Nucleus accumbens (tissue), 56 donors: ENCODE results near the gene SLC19A1.
"Not testable (repeated sequence)": the region's sequence is repeated elsewhere in the genome, so short reads cannot be mapped to it uniquely, and the experiment has no call there.

ENCODE experiments used
- DNase-seq, 56 donors: peaks; one replicate each; lab custom pipeline; 2025; lab: John Stamatoyannopoulos, UW

SLC19A1 gene

DNA sequence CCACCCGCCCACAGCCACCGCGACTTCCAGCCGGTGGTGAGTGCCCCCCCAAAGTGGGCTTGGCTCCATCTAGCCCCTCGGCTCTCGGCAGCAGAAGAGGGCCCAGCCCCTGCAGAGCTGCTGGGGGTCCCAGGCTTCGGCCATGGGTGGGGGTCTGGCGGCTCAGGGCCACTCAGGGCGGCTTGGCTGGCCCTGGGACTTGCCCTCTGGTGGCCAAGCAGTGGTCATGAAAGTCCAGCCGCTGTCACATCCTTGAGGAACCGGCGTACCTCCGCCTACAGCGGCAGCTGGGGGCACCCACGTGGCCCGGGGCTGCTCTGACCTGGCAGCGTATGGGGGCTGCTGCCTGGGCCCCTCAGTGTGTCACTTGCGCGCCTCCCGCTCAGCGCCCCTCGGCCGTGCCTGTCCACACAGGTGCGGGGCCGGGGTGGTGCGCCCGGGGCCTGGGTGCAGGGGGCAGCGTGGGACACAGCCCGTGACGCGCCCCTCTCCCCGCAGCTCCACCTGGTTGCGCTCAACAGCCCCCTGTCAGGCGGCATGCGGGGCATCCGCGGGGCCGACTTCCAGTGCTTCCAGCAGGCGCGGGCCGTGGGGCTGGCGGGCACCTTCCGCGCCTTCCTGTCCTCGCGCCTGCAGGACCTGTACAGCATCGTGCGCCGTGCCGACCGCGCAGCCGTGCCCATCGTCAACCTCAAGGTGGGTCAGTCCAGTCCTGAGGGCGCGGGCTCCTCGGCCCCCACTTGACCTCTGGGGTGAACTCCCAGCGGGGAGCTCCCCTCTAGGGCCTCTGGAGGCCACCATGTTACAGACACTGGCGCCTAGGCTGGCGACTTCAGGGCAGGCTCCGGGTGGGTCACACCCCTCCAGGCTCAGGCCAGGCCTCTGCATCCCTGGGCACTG lies 32.4 kb downstream of the SLC19A1 start:
- no peak for DNase-seq

DNA sequence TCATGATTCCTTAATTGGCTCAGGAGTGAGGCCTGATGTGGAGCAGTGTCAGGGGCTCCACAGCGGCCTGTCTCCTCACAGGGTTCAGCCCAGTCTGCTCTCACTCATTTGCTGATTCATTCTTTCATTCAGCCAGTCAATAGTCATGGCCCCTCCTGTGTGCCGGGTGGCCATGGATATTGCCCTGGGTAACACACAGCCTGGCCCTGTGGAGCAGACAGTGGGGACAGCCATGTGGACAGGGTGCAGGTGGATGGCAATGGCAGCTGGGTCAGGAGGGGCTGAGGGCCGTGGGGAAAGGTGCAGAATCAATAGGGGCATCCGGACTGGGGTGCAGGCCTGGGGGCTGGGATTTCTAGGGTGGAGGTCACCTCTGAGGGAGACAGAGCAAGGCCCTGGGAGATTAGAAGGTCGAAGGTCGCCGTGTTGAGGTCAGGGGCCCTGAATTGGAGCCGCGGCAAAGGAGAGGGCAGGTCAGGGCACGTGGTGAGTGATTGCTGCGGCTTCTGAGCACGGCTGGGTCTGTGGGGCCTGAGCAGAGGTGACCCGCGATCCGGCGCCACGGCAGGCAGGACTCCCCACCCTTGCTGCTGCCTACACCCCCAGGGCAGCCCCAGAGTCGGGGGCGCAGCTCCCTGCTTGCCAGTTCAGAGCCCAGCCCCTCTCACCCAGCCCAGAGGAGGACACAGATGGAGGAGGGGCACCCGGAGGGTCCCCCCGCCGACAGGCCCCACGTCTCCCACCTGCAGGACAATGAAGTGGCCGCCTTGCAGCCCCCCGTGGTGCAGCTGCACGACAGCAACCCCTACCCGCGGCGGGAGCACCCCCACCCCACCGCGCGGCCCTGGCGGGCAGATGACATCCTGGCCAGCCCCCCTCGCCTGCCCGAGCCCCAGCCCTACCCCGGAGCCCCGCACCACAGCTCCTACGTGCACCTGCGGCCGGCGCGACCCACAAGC lies 33.4 kb downstream of the SLC19A1 start:
- DNase-seq, result no peak

DNA sequence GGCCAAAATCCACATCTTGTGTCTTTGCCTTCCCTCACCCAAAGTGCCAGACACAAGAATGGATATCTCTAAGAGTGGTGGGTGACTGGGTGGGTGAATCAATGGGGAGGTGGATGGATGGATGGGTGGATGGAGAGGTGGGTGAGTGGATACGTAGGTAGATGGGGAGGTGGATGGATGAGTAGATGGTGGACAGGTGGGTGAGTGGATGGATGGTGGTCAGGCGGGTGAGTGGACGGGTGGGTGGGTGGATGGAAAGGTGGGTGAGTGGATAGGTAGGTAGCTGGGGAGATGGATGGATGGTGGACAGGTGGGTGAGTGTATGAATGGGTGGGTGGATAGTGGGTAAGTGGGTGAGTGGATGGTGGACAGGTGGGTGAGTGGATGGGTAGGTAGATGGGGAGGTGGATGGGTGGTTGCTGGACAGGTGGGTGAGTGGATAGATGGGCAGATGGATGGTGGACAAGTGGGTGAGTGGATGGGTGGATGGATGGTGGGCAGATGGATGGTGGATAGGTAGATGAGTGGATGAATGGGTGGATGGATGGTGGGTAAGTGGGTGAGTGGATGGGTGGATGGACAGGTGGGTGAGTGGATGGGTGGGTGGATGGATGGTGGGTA lies 34.2 kb downstream of the SLC19A1 start:
- DNase-seq, result no peak

DNA sequence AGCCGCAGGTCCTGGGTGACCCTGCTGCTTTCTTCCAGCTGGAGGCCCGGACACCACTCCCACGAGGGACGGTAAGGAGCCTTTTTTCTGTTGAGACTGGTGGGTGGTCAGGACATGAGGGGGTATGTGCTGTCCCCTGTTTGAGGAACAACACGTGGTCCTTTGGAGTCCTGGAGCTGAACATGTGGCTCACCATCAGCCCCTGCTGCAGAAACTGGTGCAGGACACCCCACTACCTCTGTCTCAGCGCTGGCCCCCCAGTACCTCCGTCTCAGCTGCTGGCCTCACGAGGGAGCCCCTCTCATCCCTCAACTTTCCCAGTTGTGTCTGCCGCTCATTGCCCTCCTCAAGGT lies 34.7 kb downstream of the SLC19A1 start:
- DNase-seq, result no peak

DNA sequence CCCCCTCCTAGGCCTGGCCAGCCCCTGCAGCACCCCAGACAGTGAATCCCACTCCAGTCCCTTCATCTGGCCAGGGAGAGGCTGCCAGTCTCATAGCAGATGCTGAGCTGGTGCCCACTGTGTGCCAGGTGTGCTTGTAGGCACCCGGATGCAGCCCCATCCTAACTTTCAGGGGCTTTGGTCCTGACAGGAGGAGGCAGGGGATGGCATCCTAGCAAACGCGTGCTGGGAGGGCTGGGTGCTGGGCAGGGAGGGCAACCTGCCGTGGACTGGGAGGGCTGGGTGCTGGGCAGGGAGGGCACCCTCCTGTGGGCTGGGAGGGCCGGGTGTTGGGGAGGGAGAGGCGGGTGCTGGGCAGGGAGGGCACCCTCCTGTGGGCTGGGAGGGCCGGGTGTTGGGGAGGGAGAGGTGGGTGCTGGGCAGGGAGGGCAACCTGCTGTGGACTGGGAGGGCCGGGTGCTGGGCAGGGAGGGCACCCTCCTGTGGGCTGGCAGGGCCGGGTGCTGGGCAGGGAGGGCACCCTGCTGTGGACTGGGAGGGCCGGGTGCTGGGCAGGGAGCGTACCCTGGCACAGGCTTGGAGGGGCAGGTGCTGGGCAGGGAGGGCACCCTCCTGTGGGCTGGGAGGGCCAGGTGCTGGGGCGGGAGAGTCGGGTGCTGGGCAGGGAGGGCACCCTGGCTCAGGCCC lies 35.3 kb downstream of the SLC19A1 start:
- no peak for DNase-seq

DNA sequence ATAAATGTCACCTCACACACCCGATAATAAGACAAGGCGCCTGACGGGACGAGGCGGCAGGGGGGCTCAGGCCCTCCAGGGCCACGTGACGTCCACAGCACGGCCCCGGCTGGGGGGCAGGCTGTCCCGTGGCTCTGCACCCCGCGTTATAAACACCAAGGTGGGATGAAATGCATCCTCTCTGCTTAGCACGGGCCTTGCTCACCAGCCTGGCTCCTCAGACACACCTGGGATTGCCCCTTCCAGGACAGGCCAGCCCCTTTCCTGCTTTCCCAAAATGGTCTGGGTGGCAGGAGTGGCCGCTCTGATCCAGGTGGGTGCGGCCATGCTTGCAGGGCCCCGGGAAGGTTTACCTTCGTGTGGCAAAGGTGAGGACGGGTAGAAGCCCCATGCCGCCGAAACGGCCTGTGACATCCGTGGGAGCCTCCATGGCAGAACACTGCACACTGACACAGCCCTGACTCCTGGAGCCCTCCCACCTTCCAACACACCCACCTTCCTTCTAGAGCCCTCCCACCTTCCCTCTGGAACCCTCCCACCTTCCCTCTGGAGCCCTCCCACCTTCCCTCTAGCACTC lies 35.9 kb downstream of the SLC19A1 start:
- DNase-seq, result no peak

DNA sequence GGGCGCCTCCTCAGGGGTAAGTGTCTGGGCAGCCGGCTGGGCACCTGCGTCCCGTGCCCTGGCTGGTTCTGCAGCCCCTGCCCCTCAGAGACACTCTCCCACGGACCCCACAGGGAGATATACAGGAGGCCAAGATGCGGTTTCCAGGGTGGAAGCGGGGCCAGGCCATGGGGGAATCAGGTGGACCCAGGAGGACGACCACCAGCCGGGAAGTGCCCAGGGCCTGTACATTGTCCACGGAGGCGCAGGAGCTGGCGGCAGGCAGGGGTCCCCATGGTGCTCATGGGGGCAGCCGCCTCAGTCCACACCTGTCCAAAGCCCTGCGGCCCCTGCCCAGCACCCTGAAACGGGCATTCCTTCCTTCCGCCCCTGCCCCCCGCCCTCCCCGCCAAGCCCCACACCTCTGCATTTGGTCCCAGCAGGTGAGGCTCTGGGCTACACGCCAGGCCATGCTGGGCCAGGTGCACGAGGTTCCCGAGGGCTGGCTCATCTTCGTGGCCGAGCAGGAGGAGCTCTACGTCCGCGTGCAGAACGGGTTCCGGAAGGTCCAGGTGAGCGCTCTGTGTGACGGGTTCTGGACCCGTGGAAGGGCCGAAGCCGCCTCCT lies 36.7 kb downstream of the SLC19A1 start:
- no peak for DNase-seq

DNA sequence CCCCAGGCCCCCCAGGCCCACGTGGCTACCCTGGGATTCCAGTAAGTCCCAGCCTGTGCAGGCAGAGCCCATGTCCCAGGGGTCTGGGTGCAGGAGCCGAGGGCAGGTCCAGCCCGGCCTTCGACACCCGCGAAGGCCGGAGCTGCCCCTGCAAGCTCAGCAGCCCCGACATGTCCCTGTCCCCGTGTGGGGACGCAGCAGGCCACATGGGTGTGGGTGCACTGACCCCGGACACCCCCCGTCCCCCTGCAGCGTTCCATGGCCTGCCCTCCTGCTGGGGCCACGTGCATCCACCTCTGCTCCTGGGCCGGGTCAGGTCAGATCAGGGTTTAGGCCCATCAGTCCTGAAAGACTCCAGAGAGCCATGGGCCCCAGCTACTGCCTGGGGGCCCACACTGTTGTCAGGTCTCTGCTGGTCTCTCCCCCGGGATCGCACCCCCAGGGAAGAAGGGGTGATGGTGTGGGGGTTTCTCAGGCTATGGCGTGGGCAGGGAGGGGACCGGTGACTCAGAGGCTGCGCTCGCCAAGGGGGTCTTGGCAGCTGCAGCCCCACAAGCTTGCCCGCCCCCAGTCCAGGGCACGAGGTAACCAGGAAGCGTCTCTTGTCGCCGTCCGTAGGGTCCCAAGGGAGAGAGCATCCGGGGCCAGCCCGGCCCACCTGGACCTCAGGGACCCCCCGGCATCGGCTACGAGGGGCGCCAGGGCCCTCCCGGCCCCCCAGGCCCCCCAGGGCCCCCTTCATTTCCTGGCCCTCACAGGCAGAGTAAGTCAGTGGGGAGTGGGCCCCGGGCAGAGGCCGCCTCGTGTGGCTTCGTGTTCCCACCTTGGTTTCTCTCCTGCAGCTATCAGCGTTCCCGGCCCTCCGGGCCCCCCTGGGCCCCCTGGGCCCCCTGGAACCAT lies 37.5 kb downstream of the SLC19A1 start:
- no peak for DNase-seq

DNA sequence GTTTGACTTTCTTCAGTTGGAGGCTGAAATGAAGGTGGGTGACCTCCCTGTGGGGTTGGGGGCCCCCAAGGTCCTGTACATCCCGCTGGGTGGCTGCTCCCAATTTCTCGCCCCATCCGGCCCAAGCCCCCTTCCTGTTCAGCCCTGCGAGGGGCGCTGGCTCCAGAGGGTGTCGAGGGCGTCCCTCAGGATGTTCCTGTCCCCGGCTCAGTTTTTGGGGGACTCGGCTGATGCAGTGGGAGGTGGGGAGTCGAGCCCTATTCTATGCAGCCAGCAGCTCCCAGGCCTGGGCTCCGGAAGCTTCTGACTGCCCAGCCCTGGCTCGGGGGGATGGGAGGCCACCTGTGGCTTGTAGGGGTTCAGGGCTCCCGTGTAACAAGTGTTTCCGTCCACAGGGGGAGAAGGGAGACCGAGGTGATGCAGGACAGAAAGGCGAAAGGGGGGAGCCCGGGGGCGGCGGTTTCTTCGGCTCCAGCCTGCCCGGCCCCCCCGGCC lies 38.2 kb downstream of the SLC19A1 start:
- DNase-seq, result no peak

DNA sequence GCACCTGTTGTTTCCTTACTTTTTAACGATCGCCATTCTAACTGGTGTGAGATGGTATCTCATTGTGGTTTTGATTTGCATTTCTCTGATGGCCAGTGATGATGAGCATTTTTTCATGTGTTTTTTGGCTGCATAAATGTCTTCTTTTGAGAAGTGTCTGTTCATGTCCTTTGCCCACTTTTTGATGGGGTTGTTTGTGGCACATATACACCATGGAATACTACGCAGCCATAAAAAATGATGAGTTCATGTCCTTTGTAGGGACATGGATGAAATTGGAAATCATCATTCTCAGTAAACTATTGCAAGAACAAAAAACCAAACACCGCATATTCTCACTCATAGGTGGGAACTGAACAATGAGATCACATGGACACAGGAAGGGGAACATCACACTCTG lies 39.0 kb downstream of the SLC19A1 start:
- not testable (repeated sequence) for DNase-seq

DNA sequence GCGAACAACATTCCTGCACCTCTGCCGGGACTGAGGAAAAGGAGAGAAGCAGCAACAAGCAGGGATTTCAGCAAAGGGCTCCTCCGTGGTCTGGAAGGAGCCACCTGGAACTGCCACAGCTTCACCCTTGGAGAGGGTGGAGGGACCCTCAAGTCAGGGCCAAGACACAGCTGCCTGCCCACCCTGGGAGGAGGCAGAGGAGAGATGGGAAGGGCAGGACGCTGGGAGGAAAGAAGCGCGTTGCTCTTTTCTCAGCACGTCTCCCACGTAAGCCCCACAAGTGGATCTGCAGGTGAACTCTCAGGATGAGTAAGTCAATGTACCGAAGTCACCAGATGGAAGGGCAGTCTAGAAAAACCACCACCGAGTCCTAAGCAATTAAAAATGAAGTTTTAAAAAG lies 39.6 kb downstream of the SLC19A1 start:
- DNase-seq, result no peak

DNA sequence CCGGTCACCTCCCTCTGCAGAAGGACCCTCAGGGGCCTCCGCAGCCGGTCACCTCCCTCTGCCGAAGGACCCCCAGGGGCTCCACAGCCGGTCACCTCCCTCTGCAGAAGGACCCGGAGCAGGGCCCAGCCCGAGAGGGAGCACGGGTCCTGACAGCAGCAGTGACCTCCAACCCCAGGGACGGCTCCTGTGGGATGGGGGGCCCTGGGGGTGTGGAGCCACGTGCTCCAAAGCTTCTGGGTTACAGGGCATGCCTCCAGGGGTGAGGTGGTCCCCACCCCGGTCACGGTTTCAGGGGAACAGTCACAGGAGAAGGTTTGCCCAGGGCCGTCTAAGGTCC lies 40.3 kb downstream of the SLC19A1 start:
- DNase-seq, result no peak

DNA sequence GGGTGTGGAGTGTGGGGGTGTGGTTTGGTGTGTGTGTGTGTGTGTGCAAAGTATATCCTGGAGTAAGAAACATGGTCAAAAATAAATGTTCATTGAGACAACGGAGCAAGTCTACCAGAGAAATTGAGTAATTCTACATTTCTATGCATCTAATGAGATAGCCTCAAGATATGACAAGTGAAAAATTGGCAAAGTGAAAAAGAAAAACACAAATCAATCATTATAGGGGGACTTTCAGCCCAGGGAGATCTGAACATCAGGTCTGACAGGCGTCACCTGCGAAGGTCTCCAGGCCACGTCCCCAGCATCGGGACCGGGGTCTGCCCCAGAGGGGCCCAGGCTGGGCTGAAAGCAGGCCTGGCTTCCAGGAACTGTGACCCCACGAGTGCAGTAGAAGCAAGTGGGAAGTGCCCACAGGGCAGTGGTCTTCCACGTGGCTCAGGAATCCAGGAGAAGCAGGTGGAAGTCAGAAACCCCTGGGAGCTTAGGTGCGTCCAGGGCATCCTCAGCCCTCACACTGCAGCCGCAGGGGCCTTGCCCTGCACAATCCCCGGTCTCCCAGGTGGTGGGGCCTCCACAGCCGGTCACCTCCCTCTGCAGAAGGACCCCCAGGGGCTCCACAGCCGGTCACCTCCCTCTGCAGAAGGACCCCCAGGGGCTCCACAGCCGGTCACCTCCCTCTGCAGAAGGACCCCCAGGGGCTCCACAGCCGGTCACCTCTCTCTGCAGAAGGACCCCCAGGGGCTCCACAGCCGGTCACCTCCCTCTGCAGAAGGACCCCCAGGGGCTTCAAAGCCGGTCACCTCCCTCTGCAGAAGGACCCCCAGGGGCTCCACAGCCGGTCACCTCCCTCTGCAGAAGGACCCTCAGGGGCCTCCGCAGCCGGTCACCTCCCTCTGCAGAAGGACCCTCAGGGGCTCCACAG lies 40.9 kb downstream of the SLC19A1 start:
- DNase-seq, result not testable (repeated sequence)

DNA sequence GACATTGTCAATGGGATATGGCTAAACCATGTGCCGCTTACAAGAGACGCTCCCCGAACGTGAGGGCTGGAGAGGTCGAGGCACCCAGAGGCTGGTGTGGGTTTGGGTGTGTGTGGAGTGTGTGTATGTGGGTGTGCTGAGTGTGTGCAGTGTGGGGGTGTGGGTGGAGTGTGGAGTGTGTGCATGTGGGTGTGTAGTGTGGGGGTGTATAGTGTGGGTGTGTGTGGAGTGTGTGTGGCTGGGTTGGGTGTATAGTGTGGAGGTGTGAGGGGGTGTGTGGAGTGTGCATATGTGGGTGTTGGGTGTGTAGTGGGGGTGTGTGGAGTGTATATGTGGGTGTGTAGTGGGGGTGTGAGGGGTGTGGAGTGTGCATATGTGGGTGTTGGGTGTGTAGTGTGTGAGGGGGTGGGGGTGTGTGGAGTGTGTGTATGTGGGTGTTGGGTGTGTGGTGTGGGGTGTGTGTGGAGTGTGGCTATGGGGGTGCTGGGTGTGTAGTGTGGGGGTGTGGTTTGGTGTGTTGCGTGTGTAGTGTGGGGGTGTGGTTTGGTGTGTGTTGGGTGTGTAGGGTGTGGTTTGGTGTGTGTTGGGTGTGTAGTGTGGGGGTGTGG lies 42.2 kb downstream of the SLC19A1 start:
- no peak for DNase-seq

DNA sequence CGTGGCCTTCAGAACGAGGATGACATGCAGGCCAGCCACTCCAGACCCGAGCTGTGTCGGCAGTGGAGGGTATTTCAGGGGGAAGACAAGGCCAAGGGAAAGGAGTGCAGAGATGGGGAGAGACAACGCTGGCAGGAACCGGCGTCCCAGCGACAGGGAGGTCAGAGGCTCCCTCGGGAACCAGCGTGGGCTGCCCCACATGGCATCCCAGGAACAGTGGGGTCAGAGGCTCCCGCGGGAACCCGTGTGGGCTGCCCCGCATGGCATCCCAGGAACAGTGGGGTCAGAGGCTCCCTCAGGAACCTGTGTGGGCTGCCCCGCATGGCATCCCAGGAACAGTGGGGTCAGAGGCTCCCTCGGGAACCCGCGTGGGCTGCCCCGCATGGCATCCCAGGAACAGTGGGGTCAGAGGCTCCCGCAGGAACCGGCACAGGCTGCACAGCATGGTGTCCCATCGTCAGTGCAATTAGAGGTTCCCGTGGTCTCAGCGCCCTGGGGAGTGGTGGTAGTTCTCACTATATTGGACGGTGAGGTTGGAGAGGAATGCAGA lies 43.0 kb downstream of the SLC19A1 start:
- no peak for DNase-seq

DNA sequence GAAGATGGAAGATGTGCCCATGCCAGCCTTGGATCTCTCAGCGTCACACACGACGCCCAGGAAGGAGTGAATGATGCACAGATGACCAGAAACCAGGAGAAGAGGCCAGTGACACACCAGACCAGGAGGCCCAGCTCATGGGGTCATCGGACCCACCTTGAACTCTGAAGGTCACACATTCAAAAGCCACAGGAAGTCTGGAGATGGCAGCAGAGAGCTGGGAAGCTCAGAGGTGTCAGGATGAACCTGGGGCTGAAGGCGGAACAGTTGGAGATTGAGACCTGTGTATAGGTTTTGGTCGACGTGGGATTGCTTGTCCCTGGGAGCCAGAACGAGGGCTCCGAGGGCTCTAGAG lies 43.6 kb downstream of the SLC19A1 start:
- no peak for DNase-seq
